Neural cell (in vitro differentiated cells): ENCODE data around the gene HS3ST2. TPM values are rescaled to one million over a fixed set of nuclear protein-coding genes. Genes with fewer than 3 reads are reported as not detected.

ENCODE experiments used
- H2AFZ ChIP-seq: fragments of 200-600, 300-800 bp; sonication (generic), shearing (Covaris generic); 2 replicates; pipeline ENCODE4 v1.6.0; 2014; ENCODE audit warnings: low read depth, mild to moderate bottlenecking, antibody characterized with exemption, low read length, moderate library complexity
- H3F3A ChIP-seq: fragments of 200-600 bp; shearing (Covaris generic); 2 replicates; pipeline ENCODE4 v1.6.1; 2016; ENCODE audit warnings: mild to moderate bottlenecking, moderate library complexity, mixed read lengths, antibody characterized with exemption, low read length; ENCODE audit not compliant: insufficient read depth, poor library complexity, severe bottlenecking
- H3K27ac ChIP-seq: fragments of 200-600, 300-800 bp; sonication (generic), shearing (Covaris generic); 2 replicates; pipeline ENCODE4 v1.5.1; 2014; ENCODE audit warnings: mild to moderate bottlenecking, low read length, moderate library complexity
- H3K27me3 ChIP-seq: fragments of 300-800, 200-600 bp; sonication (generic), shearing (Covaris generic); 2 replicates; pipeline ENCODE4 v1.6.0; 2014; ENCODE audit warnings: mild to moderate bottlenecking, low read depth, low read length, moderate library complexity; ENCODE audit not compliant: insufficient read depth
- H3K36me3 ChIP-seq: fragments of 300-800, 200-600 bp; sonication (generic), shearing (Covaris generic); 2 replicates; pipeline ENCODE4 v1.5.1; 2014; ENCODE audit warnings: mild to moderate bottlenecking, antibody characterized with exemption, low read length, moderate library complexity; ENCODE audit not compliant: insufficient read depth
- H3K4me2 ChIP-seq: fragments of 300-800, 200-600 bp; sonication (generic), shearing (Covaris generic); 2 replicates; pipeline ENCODE4 v1.6.0; 2014; ENCODE audit warnings: mild to moderate bottlenecking, low read length
- H3K4me3 ChIP-seq: fragments of 300-800, 200-600 bp; sonication (generic), shearing (Covaris generic); 2 replicates; pipeline ENCODE4 v1.5.1; 2014; ENCODE audit warnings: mild to moderate bottlenecking, low read length, moderate library complexity
- H3K79me2 ChIP-seq: fragments of 200-600 bp; shearing (Covaris generic); replicated peaks from 2 replicates; pipeline ENCODE4 v1.6.0; 2014; ENCODE audit warnings: mild to moderate bottlenecking, low read length, moderate library complexity; ENCODE audit not compliant: insufficient read depth
- H3K9ac ChIP-seq: fragments of 300-800, 200-600 bp; sonication (generic), shearing (Covaris generic); 2 replicates; pipeline ENCODE4 v1.6.1; 2016; ENCODE audit warnings: mild to moderate bottlenecking, low read length, mixed read lengths
- H3K9me2 ChIP-seq: fragments of 200-600 bp; shearing (Covaris generic); 2 replicates; pipeline ENCODE4 v1.6.1; 2016; ENCODE audit warnings: mild to moderate bottlenecking, low read length, mixed read lengths; ENCODE audit not compliant: insufficient read depth
- H3K9me3 ChIP-seq: fragments of 200-600, 300-800 bp; sonication (generic), shearing (Covaris generic); 2 replicates; pipeline ENCODE4 v1.6.1; 2016; ENCODE audit warnings: mild to moderate bottlenecking, mixed run types, low read length, moderate library complexity, mixed read lengths
- H4K20me1 ChIP-seq: fragments of 200-600 bp; shearing (Covaris generic); 2 replicates; pipeline ENCODE4 v1.6.1; 2016; ENCODE audit warnings: mild to moderate bottlenecking, mixed run types; ENCODE audit not compliant: insufficient read depth
- EP300 ChIP-seq: fragments of 450-650 bp; conservative IDR thresholded peaks from 2 replicates; pipeline ENCODE4 v1.6.1; 2014; ENCODE audit warnings: antibody characterized with exemption, mild to moderate bottlenecking, moderate library complexity; ENCODE audit not compliant: poor library complexity, severe bottlenecking
- EZH2 ChIP-seq: fragments of 200-600, 300-800 bp; shearing (Covaris generic), sonication (generic); IDR thresholded peaks from 2 replicates; pipeline ENCODE4 v1.6.1; 2014; ENCODE audit warnings: antibody characterized with exemption, low read length, borderline replicate concordance, mild to moderate bottlenecking; ENCODE audit not compliant: insufficient read depth, poor library complexity, severe bottlenecking
- MXI1 ChIP-seq: fragments of 450-650 bp; conservative IDR thresholded peaks from 2 replicates; pipeline ENCODE4 v1.6.1; 2014; ENCODE audit warnings: antibody characterized with exemption, mild to moderate bottlenecking; ENCODE audit not compliant: poor library complexity, severe bottlenecking
- POLR2AphosphoS5 ChIP-seq: IDR thresholded peaks from 2 replicates; pipeline ENCODE4 v1.6.1; 2012
- RAD21 ChIP-seq: fragments of 450-650 bp; conservative IDR thresholded peaks from 2 replicates; pipeline ENCODE4 v1.6.1; 2014; ENCODE audit warnings: antibody characterized with exemption, mild to moderate bottlenecking, moderate library complexity
- SMC3 ChIP-seq: fragments of 450-650 bp; conservative IDR thresholded peaks from 2 replicates; pipeline ENCODE4 v1.6.1; 2014; ENCODE audit warnings: antibody characterized with exemption, mild to moderate bottlenecking, moderate library complexity; ENCODE audit not compliant: poor library complexity
- TAF1 ChIP-seq: IDR thresholded peaks from 2 replicates; pipeline ENCODE4 v1.6.1; 2012; ENCODE audit warnings: low read depth
- polyA plus RNA-seq: library from polyadenylated mRNA; depleted of rRNA; stranded (reverse); fragments of >200 nt; gene quantifications from 2 replicates; pipeline ENCODE4 v1.2.3, GENCODE V29; 2014
- TF ChIP-seq, protein P1 (sequence below): IDR thresholded peaks from 2 replicates; pipeline ENCODE4 v1.6.1; 2012; ENCODE audit warnings: borderline replicate concordance
- TF ChIP-seq, protein P2 (sequence below): fragments of 450-650 bp; IDR thresholded peaks from 2 replicates; pipeline ENCODE4 v1.5.1; 2014; ENCODE audit warnings: antibody characterized with exemption, mild to moderate bottlenecking, moderate library complexity; ENCODE audit not compliant: poor library complexity, severe bottlenecking

Gene HS3ST2
- polyA plus RNA-seq, 1 donor from 2014 or later = 3.0 TPM

DNA sequence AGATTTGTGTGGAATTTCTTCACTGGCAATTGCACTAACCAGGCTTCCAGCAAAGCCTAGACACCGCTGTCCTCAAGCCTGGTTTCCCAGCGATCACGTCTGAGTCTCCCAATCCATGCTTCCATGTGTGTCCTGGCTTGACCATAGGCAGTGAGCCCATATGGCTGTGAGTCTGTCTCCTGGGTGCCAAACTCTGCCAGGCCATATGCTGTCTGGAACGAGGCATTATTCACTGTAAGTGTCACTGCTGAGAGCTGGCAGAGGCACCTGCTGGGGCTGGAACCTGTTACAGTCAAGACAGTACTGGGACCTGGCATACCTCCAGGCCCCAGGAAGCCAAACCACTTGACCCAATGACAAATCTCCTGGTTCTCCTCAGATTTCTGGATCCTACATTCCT lies 60.4 kb downstream of the HS3ST2 start:
- Histone ChIP-seq H4K20me1 (no peaks in the 10 kb centered on the region), H3F3A (no peaks in the 10 kb centered on the region), H3K4me2 (no peak overlapping the region), H3K27me3 (no peaks in the 10 kb centered on the region), H3K9ac (no peak overlapping the region), H3K9me3 (no peaks in the 10 kb centered on the region), H3K9me2 (no peaks in the 10 kb centered on the region), H2AFZ (no peak overlapping the region), H3K79me2 (no peaks in the 10 kb centered on the region), H3K27ac (no peak overlapping the region), H3K36me3 (no peaks in the 10 kb centered on the region), H3K4me3 (no peak overlapping the region)
- TF ChIP-seq SMC3 (no peak), EP300 (no peak), MXI1 (no peak), RAD21 (no peak), TAF1 (no peak)

DNA sequence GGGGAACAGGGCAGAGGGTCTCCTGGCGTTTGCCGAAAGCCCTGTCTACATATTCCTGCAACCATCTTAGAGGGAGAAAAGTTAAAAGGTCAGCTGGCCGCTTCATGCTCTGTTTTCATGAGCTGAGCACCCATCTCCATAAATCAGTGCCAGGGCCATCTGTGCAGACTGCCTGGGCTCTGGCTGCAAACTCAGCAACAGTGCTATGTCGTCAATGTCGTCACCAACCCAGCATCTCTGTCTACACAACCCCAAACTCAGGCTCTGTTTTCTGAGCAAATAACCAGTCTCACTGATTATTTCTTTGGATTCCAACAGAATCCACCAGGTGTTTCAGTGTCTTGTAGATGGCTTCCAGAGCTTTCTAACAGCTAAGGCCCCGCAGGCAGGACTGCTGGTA lies 65.0 kb downstream of the HS3ST2 start:
- Histone ChIP-seq H3K9ac (no peak overlapping the region), H3K27ac (no peak overlapping the region), H3K4me3 (no peak overlapping the region), H3K9me2 (no peaks in the 10 kb centered on the region), H2AFZ (no peak overlapping the region), H3K36me3 (no peaks in the 10 kb centered on the region), H3K9me3 (no peaks in the 10 kb centered on the region), H4K20me1 (no peaks in the 10 kb centered on the region), H3F3A (no peaks in the 10 kb centered on the region), H3K27me3 (no peaks in the 10 kb centered on the region), H3K4me2 (no peak overlapping the region), H3K79me2 (no peaks in the 10 kb centered on the region)
- TF ChIP-seq RAD21 = no peak
- no peak for TF ChIP-seq EP300
- TF ChIP-seq EZH2 = no peak
- TF ChIP-seq, protein P1, sequence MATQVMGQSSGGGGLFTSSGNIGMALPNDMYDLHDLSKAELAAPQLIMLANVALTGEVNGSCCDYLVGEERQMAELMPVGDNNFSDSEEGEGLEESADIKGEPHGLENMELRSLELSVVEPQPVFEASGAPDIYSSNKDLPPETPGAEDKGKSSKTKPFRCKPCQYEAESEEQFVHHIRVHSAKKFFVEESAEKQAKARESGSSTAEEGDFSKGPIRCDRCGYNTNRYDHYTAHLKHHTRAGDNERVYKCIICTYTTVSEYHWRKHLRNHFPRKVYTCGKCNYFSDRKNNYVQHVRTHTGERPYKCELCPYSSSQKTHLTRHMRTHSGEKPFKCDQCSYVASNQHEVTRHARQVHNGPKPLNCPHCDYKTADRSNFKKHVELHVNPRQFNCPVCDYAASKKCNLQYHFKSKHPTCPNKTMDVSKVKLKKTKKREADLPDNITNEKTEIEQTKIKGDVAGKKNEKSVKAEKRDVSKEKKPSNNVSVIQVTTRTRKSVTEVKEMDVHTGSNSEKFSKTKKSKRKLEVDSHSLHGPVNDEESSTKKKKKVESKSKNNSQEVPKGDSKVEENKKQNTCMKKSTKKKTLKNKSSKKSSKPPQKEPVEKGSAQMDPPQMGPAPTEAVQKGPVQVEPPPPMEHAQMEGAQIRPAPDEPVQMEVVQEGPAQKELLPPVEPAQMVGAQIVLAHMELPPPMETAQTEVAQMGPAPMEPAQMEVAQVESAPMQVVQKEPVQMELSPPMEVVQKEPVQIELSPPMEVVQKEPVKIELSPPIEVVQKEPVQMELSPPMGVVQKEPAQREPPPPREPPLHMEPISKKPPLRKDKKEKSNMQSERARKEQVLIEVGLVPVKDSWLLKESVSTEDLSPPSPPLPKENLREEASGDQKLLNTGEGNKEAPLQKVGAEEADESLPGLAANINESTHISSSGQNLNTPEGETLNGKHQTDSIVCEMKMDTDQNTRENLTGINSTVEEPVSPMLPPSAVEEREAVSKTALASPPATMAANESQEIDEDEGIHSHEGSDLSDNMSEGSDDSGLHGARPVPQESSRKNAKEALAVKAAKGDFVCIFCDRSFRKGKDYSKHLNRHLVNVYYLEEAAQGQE = no peak

DNA sequence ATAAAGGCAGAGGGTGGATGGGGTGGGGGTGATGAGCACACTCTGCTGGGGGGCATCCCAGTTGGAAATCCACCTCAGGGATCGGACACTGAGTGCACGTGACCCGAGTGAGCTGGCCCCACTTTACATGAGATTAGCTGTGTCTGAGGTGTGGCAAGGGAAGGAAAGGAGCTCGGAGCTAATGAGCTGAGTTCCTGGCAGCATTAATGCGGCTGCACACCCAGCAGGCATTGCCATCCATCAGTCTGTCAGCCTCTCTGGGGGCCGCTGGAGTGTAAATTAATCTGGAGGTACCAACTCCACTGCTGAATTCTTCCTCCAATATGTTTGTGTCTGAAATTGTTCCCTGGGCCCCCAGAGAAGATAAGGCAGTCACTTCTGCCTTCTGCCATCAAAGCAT lies 65.5 kb downstream of the HS3ST2 start:
- Histone ChIP-seq H3K9me2 (no peaks in the 10 kb centered on the region), H4K20me1 (no peaks in the 10 kb centered on the region), H3K27ac (no peak overlapping the region), H3K27me3 (no peaks in the 10 kb centered on the region), H3K79me2 (no peaks in the 10 kb centered on the region), H2AFZ (no peak overlapping the region), H3K36me3 (no peaks in the 10 kb centered on the region), H3K9ac (no peak overlapping the region), H3K4me3 (no peak overlapping the region), H3K9me3 (no peaks in the 10 kb centered on the region), H3F3A (no peaks in the 10 kb centered on the region), H3K4me2 (no peak overlapping the region)
- TF ChIP-seq EZH2 (no peak), TAF1 (no peak), MXI1 (no peak), POLR2AphosphoS5 (no peak), RAD21 (no peak), EP300 (no peak), SMC3 (no peak)
- TF ChIP-seq, protein P2, sequence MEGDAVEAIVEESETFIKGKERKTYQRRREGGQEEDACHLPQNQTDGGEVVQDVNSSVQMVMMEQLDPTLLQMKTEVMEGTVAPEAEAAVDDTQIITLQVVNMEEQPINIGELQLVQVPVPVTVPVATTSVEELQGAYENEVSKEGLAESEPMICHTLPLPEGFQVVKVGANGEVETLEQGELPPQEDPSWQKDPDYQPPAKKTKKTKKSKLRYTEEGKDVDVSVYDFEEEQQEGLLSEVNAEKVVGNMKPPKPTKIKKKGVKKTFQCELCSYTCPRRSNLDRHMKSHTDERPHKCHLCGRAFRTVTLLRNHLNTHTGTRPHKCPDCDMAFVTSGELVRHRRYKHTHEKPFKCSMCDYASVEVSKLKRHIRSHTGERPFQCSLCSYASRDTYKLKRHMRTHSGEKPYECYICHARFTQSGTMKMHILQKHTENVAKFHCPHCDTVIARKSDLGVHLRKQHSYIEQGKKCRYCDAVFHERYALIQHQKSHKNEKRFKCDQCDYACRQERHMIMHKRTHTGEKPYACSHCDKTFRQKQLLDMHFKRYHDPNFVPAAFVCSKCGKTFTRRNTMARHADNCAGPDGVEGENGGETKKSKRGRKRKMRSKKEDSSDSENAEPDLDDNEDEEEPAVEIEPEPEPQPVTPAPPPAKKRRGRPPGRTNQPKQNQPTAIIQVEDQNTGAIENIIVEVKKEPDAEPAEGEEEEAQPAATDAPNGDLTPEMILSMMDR = no peak
- TF ChIP-seq, protein P1 = no peak
